BJ (cell line): ENCODE data around the gene NCOA1. TPM values are rescaled to one million over a fixed set of nuclear protein-coding genes. Genes with fewer than 3 reads are reported as not detected.

Experiments
- CTCF ChIA-PET: fragments of 350-600 bp; formaldehyde crosslinking; extraction: SDS; loops from one replicate; lab custom pipeline; 2021; ENCODE audit warnings: antibody characterized with exemption, inconsistent platforms; lab: Yijun Ruan, JAX
- POLR2A ChIA-PET: fragments of 300-600 bp; sonication (Branson Sonifier 250); formaldehyde crosslinking; extraction: SDS; loops from one replicate; lab custom pipeline; 2021; ENCODE audit warnings: antibody characterized with exemption; lab: Charles Lee
- DNase-seq: peaks from one replicate; pipeline ENCODE4 v3.0.0-alpha.2; 2011; ENCODE audit warnings: low read depth
- H3K27me3 ChIP-seq: 2 replicates; pipeline ENCODE4 v1.6.0; 2011; ENCODE audit warnings: low read length; ENCODE audit not compliant: control insufficient read depth, insufficient read depth
- H3K36me3 ChIP-seq: 2 replicates; pipeline ENCODE4 v1.5.1; 2011; ENCODE audit warnings: low read length; ENCODE audit not compliant: control insufficient read depth, insufficient read depth
- H3K4me3 ChIP-seq: 2 replicates; pipeline ENCODE4 v1.5.1; 2011; ENCODE audit warnings: low read depth, mild to moderate bottlenecking, control low read depth, low read length
- polyA plus RNA-seq: library from polyadenylated mRNA; depleted of rRNA; stranded (reverse); fragments of >200 nt; gene quantifications from 2 replicates; pipeline ENCODE4 v1.2.3, GENCODE V29; 2011
- TF ChIP-seq, protein P1 (sequence below): IDR thresholded peaks from 2 replicates; pipeline ENCODE4 v1.5.1; 2011; ENCODE audit warnings: low read depth, mild to moderate bottlenecking, control low read depth, inconsistent platforms, low read length, moderate library complexity; ENCODE audit not compliant: insufficient read depth

The NCOA1 gene
- polyA plus RNA-seq, 1 experiment: 16.0 TPM

DNA sequence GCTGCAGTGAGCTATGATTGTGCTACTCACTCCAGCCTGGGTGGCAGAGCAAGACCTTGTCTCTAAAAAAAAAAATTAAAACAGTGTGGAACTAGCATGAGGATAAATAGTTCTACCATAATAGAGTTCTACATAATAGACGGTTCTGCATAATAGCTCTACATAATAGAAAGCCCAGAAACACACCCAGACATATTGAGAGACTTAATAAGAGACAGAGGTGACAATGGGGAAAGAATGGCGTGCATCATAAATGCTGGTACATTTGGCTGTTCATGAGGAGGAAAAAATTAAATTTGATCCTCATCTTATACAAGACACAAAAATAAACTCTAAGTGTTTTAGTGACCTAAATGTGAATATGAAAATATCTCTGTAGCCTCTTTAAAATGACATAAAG is 243.7 kb downstream of the NCOA1 start:
- H3K27me3 ChIP-seq: no peaks in the 10 kb centered on the region
- no peaks in the 10 kb centered on the region for H3K36me3 ChIP-seq
- POLR2A ChIA-PET: no interaction called here
- TF ChIP-seq, protein P1, sequence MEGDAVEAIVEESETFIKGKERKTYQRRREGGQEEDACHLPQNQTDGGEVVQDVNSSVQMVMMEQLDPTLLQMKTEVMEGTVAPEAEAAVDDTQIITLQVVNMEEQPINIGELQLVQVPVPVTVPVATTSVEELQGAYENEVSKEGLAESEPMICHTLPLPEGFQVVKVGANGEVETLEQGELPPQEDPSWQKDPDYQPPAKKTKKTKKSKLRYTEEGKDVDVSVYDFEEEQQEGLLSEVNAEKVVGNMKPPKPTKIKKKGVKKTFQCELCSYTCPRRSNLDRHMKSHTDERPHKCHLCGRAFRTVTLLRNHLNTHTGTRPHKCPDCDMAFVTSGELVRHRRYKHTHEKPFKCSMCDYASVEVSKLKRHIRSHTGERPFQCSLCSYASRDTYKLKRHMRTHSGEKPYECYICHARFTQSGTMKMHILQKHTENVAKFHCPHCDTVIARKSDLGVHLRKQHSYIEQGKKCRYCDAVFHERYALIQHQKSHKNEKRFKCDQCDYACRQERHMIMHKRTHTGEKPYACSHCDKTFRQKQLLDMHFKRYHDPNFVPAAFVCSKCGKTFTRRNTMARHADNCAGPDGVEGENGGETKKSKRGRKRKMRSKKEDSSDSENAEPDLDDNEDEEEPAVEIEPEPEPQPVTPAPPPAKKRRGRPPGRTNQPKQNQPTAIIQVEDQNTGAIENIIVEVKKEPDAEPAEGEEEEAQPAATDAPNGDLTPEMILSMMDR: no peak
- no peak for DNase-seq
- CTCF ChIA-PET: interaction anchor here (0.6 kb wide), 1 partner anchor 113 kb away, joined by 3 read pairs; no protein-coding TSS in a partner anchor
- H3K4me3 ChIP-seq: no peak overlapping the region

GRCh38 chr2:24739354-24740025 is 248.4 kb downstream of the NCOA1 start:
- ChIA-PET CTCF (no interaction called here), POLR2A (no interaction called here)

DNA sequence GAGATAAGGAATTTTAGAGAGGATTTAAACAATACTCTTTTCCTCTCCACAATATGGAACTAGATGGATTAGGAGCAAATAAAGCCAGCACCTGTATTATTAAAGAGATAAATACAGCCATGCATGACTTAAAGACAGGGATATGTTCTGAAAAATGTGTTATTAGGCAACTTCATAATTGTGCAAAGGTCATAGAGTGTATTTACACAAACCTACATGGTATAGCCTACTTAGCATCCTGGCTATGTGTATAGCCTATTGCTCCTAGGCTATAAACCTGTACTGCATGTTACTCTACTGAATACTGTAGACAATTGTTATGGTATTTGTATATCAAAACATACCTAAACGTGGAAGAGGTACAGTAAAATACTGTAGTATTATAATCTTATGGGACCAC is 249.1 kb downstream of the NCOA1 start:
- ChIA-PET CTCF (no interaction called here), POLR2A (no interaction called here)
- Histone ChIP-seq H3K36me3 (no peaks in the 10 kb centered on the region), H3K27me3 (no peaks in the 10 kb centered on the region), H3K4me3 (no peak overlapping the region)
- TF ChIP-seq, protein P1: no peak
- DNase-seq: no peak

More at GRCh38 chr2:24739354-24740025, 248.4 kb downstream of the NCOA1 start:
- no peak for DNase-seq
- Histone ChIP-seq H3K4me3 (no peak overlapping the region), H3K27me3 (no peaks in the 10 kb centered on the region), H3K36me3 (no peaks in the 10 kb centered on the region)
- TF ChIP-seq, protein P1: no peak

- no peak for DNase-seq
- TF ChIP-seq, protein P1: no peak
- Histone ChIP-seq H3K4me3 (no peak overlapping the region), H3K27me3 (no peaks in the 10 kb centered on the region), H3K36me3 (no peaks in the 10 kb centered on the region)
- CTCF ChIA-PET: interaction anchor here (0.7 to 1.2 kb wide), 4 partner anchors 9 to 20 kb away, joined by 3 read pairs; no protein-coding TSS in a partner anchor
- POLR2A ChIA-PET: no interaction called here
Measured at GRCh38 chr2:24742730-24743129, 251.7 kb downstream of the NCOA1 start.

DNA sequence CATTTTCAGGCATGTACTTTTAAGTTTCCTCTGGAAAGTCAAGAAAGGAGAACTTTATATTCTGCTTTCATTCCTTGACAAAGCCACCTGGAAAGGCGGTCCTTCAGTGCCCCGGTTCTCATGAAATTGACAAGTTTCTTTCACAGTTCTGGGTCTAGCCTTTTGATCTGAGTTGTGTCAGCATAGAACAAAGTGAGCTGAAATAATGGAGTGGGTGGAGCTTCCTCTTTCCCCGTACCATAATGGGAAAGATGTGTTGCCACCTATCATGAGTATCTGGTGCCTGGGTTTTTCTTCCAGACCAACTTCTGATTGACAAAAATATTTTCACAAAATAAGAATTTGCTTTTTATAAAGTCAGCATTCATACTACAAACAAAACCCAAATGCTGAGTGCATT is 252.9 kb downstream of the NCOA1 start:
- no peak overlapping the region for H3K4me3 ChIP-seq
- no peak for DNase-seq
- H3K36me3 ChIP-seq: no peaks in the 10 kb centered on the region
- ChIA-PET POLR2A (no interaction called here), CTCF (no interaction called here)
- TF ChIP-seq, protein P1: no peak
- H3K27me3 ChIP-seq: no peaks in the 10 kb centered on the region
